ENCODE measurements around the gene C4A.
"Not testable (repeated sequence)": the region's sequence is repeated elsewhere in the genome, so short reads cannot be mapped to it uniquely, and the experiment has no call there.

The C4A gene

DNA sequence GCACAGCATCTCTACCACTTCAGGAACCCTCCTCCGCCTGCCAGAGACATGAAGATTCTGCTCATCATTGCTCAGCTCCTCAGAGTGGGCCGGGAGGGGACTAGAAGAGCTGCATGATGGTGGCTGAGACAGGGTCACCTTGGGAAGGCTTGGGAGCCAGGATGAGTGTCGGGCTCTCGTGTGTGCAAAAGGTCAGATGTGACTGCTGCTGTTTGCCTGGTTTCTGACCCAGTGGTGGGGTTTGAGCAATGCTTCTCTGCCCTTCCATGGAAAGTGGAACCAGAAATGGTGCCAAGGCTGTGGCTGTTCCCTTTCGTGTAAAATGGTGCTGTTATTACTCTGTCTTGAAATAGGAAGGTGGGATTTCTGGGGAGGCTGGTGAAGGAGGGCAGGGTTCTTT, 859 bp upstream of the C4A start:
- not testable (repeated sequence) for DNase-seq

DNA sequence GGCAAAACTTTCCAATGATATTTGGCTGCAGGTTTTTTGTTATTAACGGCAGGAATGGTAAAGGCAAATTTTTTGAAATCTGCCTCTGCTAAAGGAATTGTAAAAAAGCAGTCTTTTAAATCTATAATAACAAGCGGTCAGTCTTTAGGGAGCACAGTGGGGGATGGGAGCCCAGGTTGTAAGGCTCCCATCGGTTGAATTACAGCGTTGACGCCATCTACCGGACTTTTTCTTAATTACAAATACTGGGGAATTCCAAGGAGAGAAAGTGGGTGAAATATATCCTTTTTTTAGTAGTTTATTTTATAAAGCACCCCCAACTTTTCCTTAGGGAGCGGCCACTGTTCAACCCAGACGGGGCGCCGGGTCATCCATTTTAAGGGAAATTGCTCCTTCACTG, 7.5 kb downstream of the C4A start:
- not testable (repeated sequence) for DNase-seq

DNA sequence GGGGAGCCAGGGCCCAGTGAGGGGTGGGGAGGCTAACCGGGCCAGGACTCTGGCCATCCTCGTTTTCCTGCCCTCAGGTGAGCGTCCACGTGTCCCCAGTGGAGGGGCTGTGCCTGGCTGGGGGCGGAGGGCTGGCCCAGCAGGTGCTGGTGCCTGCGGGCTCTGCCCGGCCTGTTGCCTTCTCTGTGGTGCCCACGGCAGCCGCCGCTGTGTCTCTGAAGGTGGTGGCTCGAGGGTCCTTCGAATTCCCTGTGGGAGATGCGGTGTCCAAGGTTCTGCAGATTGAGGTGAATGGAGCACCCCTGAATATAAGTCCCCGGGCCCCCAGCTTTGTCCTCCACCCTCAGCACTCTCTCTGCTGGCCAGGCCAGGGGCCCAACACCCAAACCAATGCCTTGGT, 12.6 kb downstream of the C4A start:
- not testable (repeated sequence) for DNase-seq

DNA sequence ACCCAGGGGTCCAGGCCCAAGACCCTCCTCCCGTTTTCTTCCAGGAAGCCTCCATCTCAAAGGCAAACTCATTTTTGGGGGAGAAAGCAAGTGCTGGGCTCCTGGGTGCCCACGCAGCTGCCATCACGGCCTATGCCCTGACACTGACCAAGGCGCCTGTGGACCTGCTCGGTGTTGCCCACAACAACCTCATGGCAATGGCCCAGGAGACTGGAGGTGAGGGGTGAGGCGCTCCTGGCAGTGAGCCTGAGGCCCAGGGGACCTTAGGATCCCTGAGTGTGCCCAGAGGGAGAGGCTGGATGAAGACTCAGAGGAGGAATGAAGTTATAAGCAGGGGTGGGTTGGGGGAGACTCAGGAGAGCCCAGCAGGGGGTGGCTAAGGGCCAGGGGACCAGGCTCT, 14.5 kb downstream of the C4A start:
- not testable (repeated sequence) for DNase-seq

DNA sequence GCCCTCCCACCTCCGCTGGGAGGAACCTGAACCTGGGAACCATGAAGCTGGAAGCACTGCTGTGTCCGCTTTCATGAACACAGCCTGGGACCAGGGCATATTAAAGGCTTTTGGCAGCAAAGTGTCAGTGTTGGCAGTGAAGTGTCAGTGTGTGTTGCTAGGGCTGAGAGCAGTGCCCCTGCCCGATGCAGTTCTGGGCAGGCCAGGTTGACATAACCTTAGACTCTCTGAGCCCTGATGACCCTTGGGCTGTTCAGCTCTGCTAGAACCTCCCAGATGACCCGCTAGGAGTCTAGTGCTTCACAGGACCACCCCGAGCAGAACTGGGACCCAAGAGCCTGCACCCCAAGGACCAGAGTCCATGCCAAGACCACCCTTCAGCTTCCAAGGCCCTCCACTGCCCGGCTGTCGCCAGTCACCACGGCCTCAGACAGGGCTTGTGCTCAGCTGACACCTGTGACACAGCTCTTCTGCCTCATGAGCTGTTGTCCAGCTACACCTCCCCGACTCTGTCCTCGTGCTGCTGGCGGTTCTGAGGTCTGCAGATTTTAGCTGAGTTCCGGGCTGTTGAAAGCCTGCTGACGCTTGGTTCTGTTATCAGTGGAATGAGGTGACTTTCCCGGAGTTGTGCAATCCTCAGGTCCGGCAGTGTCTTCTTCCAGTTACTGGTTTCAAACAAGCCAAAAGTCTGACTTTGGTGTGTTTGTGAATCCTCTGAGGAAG, 20.9 kb downstream of the C4A start:
- DNase-seq: not testable (repeated sequence)

DNA sequence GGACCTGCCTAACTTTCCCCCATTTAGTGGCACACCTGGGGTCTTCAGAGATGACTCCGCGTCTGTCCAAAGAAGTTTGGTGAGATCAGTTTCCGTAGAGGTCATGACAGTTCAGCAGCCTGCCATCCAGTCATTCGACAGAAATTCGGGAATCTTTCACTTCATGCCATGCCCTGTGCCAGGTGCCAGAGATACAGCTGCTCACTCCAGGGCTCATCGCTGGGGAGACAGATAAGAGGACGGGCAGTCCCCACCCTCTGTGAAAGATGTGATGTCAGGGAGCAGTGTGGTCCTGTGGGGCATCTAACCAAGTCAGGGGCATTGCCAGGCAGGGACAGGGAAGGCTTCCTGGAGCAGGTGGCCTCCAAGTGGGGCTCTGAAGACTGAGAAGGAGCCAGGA, 21.4 kb downstream of the C4A start:
- not testable (repeated sequence) for DNase-seq

DNA sequence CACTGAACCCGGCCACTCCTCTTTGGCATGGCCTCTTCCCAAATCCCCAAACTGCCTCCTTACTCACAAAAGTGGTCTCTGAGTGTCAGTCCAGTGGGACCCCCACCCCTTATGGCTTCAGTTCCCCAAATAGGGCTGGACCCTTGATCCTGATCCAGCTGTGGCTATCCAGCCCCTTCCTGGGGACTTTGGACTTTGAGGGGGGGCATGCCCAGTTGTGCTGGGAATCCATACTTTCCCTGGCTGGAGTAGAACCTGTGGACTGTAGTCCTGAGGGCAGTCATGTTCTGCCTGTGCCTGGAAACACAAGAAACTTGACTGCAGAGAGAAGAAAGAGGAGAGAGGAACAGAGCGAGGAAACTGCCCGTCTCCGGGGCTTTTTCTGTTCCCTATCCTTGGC, 22.5 kb downstream of the C4A start:
- not testable (repeated sequence) for DNase-seq

DNA sequence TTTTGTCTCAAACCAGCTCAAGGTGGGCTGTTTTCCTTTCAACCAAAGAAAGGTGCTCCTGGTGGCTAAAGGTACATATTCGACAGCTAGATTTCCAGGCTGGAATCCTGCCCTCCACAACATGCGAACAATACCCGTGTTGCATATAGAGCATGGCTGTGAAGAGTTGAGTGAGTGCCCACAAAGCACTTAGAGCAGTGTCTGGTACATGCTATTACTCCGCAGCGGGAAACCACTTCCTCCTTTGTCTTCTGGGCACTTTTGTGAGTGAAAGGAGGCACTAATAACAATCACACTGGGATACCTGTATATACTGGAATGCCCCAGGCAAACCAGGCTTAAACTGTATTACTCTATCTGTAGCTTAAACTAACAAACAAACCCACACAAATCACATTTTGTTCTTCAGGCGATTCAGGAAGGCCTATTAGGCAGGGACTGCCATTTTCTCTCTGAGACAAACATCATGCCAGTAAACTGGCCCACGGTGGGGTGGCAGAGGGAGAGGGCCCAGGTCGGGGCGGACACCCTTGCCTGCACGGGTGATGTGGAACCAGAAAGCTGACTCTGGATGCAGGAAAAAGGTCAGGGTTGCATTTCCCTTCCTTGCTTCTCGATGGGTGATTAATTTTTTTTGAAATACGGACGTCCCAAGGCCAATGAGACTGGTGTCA, 23.1 kb downstream of the C4A start:
- DNase-seq: not testable (repeated sequence)

DNA sequence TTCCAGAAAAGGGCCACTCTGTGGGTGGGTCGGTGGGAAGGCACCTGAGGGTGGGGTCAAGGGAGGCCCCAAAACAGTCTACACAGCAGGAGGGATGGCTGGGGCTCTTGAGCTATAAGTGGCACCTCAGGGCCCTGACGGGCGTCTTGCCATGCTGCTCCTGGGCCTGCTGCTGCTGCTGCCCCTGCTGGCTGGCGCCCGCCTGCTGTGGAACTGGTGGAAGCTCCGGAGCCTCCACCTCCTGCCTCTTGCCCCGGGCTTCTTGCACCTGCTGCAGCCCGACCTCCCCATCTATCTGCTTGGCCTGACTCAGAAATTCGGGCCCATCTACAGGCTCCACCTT, 23.7 kb downstream of the C4A start:
- not testable (repeated sequence) for DNase-seq

DNA sequence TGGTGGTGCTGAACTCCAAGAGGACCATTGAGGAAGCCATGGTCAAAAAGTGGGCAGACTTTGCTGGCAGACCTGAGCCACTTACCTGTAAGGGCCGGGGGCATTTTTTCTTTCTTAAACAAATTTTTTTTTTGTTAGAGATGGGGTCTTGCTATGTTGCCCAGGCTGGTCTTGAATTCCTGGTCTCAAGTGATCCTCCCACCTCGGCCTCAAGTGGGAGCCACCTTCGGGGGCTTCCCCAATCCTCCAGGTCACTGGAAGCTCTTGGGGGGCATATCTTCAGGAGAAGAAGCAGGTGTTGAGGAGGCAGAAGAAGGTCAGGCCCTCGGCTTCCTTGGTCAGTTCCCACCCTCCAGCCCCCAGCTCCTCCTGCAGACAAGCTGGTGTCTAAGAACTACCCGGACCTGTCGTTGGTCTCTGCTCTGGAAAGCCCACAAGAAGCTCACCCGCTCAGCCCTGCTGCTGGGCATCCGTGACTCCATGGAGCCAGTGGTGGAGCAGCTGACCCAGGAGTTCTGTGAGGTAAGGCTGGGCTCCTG, 24.2 kb downstream of the C4A start:
- DNase-seq: not testable (repeated sequence)

DNA sequence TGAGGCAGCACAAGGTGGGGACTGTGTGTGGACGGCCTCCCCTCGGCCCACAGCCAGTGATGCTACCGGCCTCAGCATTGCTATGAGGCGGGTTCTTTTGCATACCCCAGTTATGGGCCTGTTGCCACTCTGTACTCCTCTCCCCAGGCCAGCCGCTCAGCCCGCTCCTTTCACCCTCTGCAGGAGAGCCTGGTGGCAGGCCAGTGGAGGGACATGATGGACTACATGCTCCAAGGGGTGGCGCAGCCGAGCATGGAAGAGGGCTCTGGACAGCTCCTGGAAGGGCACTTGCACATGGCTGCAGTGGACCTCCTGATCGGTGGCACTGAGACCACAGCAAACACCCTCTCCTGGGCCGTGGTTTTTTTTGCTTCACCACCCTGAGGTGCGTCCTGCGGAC, 25.2 kb downstream of the C4A start:
- DNase-seq: not testable (repeated sequence)

DNA sequence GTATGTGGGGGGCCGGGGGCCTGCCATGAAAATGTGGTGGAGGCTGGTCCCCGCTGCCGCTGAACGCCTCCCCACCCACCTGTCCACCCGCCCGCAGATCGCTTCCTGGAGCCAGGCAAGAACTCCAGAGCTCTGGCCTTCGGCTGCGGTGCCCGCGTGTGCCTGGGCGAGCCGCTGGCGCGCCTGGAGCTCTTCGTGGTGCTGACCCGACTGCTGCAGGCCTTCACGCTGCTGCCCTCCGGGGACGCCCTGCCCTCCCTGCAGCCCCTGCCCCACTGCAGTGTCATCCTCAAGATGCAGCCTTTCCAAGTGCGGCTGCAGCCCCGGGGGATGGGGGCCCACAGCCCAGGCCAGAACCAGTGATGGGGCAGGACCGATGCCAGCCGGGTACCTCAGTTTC, 26.2 kb downstream of the C4A start:
- not testable (repeated sequence) for DNase-seq

DNA sequence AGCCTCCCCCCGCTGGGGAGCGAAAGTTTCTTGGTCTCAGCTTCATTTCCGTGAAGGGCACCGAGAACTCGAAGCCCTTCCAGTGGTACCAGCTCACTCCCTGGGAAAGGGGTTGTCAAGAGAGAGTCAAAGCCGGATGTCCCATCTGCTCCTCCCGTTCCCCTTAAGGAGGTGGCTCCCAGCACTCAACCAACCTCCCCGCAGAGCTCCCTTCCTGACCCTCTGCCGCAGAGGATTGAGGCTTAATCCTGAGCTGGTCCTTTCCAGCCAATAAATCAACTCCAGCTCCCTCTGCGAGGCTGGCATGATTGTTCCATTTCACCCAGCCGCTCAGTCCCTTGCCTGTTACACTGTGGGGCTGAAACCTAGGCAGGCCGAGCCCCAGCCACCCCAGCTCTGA, 26.8 kb downstream of the C4A start:
- not testable (repeated sequence) for DNase-seq

DNA sequence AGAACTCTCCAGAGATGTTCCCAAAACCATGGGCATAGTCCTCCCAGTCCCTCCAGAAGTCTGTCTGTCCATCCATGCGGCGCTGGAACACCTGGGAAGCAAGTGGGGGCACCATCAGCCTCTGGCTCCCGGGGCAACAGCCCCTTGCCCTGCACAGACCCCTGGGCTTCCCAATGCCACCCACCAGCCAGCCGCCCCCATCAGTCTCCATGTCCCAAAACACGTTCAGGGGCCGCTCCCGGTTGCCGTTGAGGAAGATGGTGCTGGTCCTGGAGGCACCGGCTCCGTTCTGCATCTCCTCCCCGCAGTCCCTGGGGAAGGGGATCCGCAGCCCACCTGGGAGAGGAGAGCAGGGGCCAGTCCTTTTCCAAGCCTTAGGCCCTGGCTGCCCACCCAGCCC, 27.7 kb downstream of the C4A start:
- DNase-seq: not testable (repeated sequence)

DNA sequence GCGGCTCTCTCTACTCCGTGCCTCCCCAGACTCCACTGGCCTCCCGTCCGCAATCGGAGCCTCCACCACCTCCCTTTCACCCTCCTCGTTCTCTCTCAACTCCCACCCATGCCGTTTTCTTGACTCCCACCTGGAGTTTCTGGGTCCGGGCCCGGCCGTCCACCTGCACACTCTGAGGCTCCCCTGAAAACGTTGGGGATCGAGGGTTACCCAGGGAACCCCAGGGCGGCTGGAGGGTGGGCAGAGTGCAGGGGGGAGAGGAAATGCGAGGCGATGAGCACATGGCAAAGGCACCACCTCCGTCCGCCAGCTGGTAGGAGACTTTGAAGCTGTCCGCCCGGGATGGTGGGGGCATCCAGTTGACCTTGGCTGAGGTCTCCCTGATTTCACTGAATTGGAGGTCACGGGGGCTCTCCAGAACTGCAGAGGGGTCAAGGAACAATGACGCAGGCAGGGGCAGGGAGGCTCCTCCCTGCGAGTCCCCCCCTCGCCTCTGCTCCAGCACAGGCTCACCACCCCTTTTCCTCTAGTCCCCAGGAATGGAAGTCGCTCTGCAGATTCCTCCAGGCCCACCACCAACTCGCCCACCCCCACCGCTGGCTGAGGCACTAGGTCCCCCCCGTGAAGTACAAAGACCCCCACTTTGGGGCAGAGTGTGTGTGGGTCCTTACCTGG, 29.1 kb downstream of the C4A start:
- DNase-seq: not testable (repeated sequence)

DNA sequence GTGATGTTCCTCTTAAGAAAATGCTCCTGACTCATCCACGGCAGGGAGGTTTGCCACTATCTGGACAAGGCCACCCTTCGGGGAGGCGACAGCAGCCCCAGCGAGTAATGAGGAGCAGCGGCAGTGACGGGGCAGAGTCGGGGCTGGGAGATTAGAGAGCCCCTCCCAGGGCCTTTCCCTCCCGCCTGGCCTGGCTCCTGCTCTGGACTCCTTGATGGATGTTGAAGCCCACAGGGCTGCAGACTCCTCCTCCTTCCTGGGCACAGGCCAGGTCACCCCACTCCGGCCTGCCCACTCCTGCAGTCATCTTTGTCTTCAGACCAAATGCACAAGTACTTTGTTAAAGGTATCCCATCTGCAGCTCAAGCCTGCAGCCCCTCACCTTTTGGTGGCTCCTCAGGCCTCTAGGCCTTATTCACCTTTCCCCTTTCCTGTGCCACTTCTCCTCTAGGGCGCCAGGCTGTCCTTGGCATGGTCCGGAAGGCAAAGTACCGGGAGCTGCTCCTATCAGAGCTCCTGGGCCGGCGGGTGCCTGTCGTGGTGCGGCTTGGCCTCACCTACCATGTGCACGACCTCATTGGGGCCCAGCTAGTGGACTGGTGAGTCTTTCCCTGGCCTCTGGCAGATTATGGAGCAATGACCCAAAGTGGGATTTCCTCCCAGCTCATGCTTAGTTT, 31.2 kb downstream of the C4A start:
- DNase-seq: not testable (repeated sequence)

DNA sequence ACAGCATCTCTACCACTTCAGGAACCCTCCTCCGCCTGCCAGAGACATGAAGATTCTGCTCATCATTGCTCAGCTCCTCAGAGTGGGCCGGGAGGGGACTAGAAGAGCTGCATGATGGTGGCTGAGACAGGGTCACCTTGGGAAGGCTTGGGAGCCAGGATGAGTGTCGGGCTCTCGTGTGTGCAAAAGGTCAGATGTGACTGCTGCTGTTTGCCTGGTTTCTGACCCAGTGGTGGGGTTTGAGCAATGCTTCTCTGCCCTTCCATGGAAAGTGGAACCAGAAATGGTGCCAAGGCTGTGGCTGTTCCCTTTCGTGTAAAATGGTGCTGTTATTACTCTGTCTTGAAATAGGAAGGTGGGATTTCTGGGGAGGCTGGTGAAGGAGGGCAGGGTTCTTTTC, 31.9 kb downstream of the C4A start:
- DNase-seq: not testable (repeated sequence)

DNA sequence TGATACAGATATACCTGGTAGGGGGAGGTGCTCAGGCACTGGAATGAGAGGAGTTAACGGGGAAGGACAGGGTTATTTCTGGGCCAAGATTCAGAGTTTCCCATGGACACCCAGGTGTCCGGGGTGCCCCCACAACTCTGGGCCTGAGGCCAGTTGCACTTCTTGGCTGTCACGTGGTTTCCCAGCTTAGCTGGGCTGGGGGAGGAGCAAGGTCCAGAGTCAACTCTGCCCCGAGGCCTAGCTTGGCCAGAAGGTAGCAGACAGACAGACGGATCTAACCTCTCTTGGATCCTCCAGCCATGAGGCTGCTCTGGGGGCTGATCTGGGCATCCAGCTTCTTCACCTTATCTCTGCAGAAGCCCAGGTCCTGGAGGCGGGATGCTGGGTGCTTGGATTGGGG, 32.7 kb downstream of the C4A start, which contains the start of gene C4B:
Gene C4B (plus strand): TSS at position 249 of the 400 bp plus-strand sequence. CDS start 51 bp downstream, at position 300.
- not testable (repeated sequence) for DNase-seq

DNA sequence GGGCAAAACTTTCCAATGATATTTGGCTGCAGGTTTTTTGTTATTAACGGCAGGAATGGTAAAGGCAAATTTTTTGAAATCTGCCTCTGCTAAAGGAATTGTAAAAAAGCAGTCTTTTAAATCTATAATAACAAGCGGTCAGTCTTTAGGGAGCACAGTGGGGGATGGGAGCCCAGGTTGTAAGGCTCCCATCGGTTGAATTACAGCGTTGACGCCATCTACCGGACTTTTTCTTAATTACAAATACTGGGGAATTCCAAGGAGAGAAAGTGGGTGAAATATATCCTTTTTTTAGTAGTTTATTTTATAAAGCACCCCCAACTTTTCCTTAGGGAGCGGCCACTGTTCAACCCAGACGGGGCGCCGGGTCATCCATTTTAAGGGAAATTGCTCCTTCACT, 40.2 kb downstream of the C4A start:
- DNase-seq: not testable (repeated sequence)

DNA sequence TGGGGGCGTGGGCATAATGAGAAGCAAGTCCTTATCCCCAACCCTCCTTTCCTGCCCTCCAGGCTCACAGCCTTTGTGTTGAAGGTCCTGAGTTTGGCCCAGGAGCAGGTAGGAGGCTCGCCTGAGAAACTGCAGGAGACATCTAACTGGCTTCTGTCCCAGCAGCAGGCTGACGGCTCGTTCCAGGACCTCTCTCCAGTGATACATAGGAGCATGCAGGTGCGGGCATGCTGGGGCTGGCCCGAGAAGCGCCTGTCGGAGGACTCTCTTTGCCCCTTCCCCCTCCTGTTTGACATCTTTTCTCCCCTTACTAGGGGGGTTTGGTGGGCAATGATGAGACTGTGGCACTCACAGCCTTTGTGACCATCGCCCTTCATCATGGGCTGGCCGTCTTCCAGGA, 46.8 kb downstream of the C4A start:
- not testable (repeated sequence) for DNase-seq

DNA sequence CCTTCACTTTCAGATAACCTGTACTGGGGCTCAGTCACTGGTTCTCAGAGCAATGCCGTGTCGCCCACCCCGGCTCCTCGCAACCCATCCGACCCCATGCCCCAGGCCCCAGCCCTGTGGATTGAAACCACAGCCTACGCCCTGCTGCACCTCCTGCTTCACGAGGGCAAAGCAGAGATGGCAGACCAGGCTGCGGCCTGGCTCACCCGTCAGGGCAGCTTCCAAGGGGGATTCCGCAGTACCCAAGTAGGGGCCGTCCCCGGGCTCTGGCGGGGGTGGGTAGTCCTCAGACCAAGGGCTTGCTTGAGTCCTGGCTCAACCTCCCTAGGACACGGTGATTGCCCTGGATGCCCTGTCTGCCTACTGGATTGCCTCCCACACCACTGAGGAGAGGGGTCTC, 47.7 kb downstream of the C4A start:
- DNase-seq: not testable (repeated sequence)

DNA sequence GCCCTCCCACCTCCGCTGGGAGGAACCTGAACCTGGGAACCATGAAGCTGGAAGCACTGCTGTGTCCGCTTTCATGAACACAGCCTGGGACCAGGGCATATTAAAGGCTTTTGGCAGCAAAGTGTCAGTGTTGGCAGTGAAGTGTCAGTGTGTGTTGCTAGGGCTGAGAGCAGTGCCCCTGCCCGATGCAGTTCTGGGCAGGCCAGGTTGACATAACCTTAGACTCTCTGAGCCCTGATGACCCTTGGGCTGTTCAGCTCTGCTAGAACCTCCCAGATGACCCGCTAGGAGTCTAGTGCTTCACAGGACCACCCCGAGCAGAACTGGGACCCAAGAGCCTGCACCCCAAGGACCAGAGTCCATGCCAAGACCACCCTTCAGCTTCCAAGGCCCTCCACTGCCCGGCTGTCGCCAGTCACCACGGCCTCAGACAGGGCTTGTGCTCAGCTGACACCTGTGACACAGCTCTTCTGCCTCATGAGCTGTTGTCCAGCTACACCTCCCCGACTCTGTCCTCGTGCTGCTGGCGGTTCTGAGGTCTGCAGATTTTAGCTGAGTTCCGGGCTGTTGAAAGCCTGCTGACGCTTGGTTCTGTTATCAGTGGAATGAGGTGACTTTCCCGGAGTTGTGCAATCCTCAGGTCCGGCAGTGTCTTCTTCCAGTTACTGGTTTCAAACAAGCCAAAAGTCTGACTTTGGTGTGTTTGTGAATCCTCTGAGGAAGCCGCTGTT, 53.6 kb downstream of the C4A start:
- DNase-seq: not testable (repeated sequence)

All from NCI-H1105 (cell line).